HFFc6 (cell line): ENCODE measurements around the gene TRDN. TPM values are rescaled to one million over a fixed set of nuclear protein-coding genes. Genes with fewer than 3 reads are reported as not detected.

Experiments
- DNase-seq: peaks from one replicate; pipeline ENCODE4 v3.0.0-alpha.2; 2018
- H3K27ac Mint-ChIP-seq: 2 replicates; pipeline ENCODE4 v1.8.0; 2020; ENCODE audit warnings: mild to moderate bottlenecking, mixed read lengths
- H3K27me3 Mint-ChIP-seq: 2 replicates; pipeline ENCODE4 v1.8.0; 2021; ENCODE audit warnings: mild to moderate bottlenecking, moderate library complexity, mixed read lengths; ENCODE audit not compliant: insufficient read depth
- H3K36me3 Mint-ChIP-seq: 2 replicates; pipeline ENCODE4 v1.8.0; 2021; ENCODE audit warnings: low read depth, mixed read lengths
- H3K4me1 Mint-ChIP-seq: 2 replicates; pipeline ENCODE4 v1.8.0; 2020; ENCODE audit warnings: low read depth, mixed read lengths
- H3K4me3 Mint-ChIP-seq: 2 replicates; pipeline ENCODE4 v1.8.0; 2020; ENCODE audit warnings: mild to moderate bottlenecking, moderate library complexity, mixed read lengths
- H3K9me3 Mint-ChIP-seq: 2 replicates; pipeline ENCODE4 v1.8.0; 2020; ENCODE audit warnings: mild to moderate bottlenecking, mixed read lengths
- CTCF ChIP-seq: fragments of 200-600 bp; sonication (generic); IDR thresholded peaks from 2 replicates; pipeline ENCODE4 v1.5.0; 2021; ENCODE audit warnings: antibody characterized with exemption, mild to moderate bottlenecking
- total RNA-seq, 6 experiments: library from RNA; stranded (reverse); fragmentation: NEBNext Ultra II Directional; extraction: Animal tissue kit (Norgen Biotek cat#: 25700); gene quantifications; 2 replicates in 1 of 6; 3 replicates in 5 of 6; pipeline ENCODE4 v1.2.3, GENCODE V29; 2021

TRDN gene
- total RNA-seq, 6 experiments from 2014 or later, result not detected

GRCh38 chr6:123533862-123534648, 102.7 kb downstream of the TRDN start:
- no peaks in the 10 kb centered on the region for H3K36me3 Mint-ChIP-seq
- DNase-seq, result no peak
- H3K9me3 Mint-ChIP-seq, result peaks cover 24% of the 10 kb centered on the region
- H3K27me3 Mint-ChIP-seq, result no peaks in the 10 kb centered on the region
- H3K4me3 Mint-ChIP-seq, result no peak overlapping the region
- no peak overlapping the region for H3K27ac Mint-ChIP-seq
- H3K4me1 Mint-ChIP-seq, result no peaks in the 10 kb centered on the region
- TF ChIP-seq CTCF, result no peak

- H3K27me3 Mint-ChIP-seq, result no peaks in the 10 kb centered on the region
- no peaks in the 10 kb centered on the region for H3K4me1 Mint-ChIP-seq
- peaks cover 31% of the 10 kb centered on the region for H3K9me3 Mint-ChIP-seq
- no peak for TF ChIP-seq CTCF
- H3K27ac Mint-ChIP-seq, result no peak overlapping the region
- no peak for DNase-seq
- H3K36me3 Mint-ChIP-seq, result no peaks in the 10 kb centered on the region
- H3K4me3 Mint-ChIP-seq, result no peak overlapping the region
Measured at GRCh38 chr6:123529843-123530242, 106.9 kb downstream of the TRDN start.

GRCh38 chr6:123529058-123529457, 107.7 kb downstream of the TRDN start:
- no peaks in the 10 kb centered on the region for H3K4me1 Mint-ChIP-seq
- no peaks in the 10 kb centered on the region for H3K36me3 Mint-ChIP-seq
- H3K27me3 Mint-ChIP-seq, result no peaks in the 10 kb centered on the region

GRCh38 chr6:123527406-123527805, 109.3 kb downstream of the TRDN start:
- no peaks in the 10 kb centered on the region for H3K4me1 Mint-ChIP-seq
- no peak for TF ChIP-seq CTCF
- DNase-seq, result no peak
- peaks cover 35% of the 10 kb centered on the region for H3K9me3 Mint-ChIP-seq
- H3K36me3 Mint-ChIP-seq, result no peaks in the 10 kb centered on the region
- H3K4me3 Mint-ChIP-seq, result no peak overlapping the region
- H3K27ac Mint-ChIP-seq, result no peak overlapping the region
- H3K27me3 Mint-ChIP-seq, result no peaks in the 10 kb centered on the region

More at GRCh38 chr6:123529058-123529457, 107.7 kb downstream of the TRDN start:
- H3K27ac Mint-ChIP-seq, result no peak overlapping the region
- TF ChIP-seq CTCF, result no peak
- no peak overlapping the region for H3K4me3 Mint-ChIP-seq
- H3K9me3 Mint-ChIP-seq, result peaks cover 33% of the 10 kb centered on the region
- no peak for DNase-seq

GRCh38 chr6:123526128-123526527, 110.6 kb downstream of the TRDN start:
- H3K36me3 Mint-ChIP-seq, result no peaks in the 10 kb centered on the region
- no peaks in the 10 kb centered on the region for H3K4me1 Mint-ChIP-seq
- no peak for DNase-seq
- peaks cover 30% of the 10 kb centered on the region for H3K9me3 Mint-ChIP-seq
- H3K4me3 Mint-ChIP-seq, result no peak overlapping the region
- no peak overlapping the region for H3K27ac Mint-ChIP-seq
- TF ChIP-seq CTCF, result no peak
- no peaks in the 10 kb centered on the region for H3K27me3 Mint-ChIP-seq
